Measurements from ENCODE around the gene ETFB.

- TF ChIP-seq MEF2A (IDR thresholded peaks at IDR 0.05; ENCODE audit: borderline replicate concordance, low read depth) (no peak), EZH2phosphoT487 (IDR thresholded peaks at IDR 0.05; ENCODE audit: borderline replicate concordance, low read depth) (no peak), POLR2AphosphoS5 (IDR thresholded peaks at IDR 0.05; ENCODE audit: low read depth, low read length) (no peak), MAX (IDR thresholded peaks at IDR 0.05; ENCODE audit: low read depth) (no peak), TAF1 (IDR thresholded peaks at IDR 0.05; ENCODE audit: borderline replicate concordance, low read depth, low read length) (no peak), NFIC (IDR thresholded peaks at IDR 0.05; ENCODE audit: borderline replicate concordance) (no peak), RXRA (IDR thresholded peaks at IDR 0.05; ENCODE audit: borderline replicate concordance, low read depth) (no peak), EP300 (IDR thresholded peaks at IDR 0.05; ENCODE audit: borderline replicate concordance in 1 of 2, low read depth in 1 of 2, low read length in 1 of 2) (no peak), FOXM1 (IDR thresholded peaks at IDR 0.05; ENCODE audit: low read depth) (no peak)
- TF ChIP-seq, protein P1, sequence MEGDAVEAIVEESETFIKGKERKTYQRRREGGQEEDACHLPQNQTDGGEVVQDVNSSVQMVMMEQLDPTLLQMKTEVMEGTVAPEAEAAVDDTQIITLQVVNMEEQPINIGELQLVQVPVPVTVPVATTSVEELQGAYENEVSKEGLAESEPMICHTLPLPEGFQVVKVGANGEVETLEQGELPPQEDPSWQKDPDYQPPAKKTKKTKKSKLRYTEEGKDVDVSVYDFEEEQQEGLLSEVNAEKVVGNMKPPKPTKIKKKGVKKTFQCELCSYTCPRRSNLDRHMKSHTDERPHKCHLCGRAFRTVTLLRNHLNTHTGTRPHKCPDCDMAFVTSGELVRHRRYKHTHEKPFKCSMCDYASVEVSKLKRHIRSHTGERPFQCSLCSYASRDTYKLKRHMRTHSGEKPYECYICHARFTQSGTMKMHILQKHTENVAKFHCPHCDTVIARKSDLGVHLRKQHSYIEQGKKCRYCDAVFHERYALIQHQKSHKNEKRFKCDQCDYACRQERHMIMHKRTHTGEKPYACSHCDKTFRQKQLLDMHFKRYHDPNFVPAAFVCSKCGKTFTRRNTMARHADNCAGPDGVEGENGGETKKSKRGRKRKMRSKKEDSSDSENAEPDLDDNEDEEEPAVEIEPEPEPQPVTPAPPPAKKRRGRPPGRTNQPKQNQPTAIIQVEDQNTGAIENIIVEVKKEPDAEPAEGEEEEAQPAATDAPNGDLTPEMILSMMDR (IDR thresholded peaks at IDR 0.05), result no peak
- TF ChIP-seq, protein P2, sequence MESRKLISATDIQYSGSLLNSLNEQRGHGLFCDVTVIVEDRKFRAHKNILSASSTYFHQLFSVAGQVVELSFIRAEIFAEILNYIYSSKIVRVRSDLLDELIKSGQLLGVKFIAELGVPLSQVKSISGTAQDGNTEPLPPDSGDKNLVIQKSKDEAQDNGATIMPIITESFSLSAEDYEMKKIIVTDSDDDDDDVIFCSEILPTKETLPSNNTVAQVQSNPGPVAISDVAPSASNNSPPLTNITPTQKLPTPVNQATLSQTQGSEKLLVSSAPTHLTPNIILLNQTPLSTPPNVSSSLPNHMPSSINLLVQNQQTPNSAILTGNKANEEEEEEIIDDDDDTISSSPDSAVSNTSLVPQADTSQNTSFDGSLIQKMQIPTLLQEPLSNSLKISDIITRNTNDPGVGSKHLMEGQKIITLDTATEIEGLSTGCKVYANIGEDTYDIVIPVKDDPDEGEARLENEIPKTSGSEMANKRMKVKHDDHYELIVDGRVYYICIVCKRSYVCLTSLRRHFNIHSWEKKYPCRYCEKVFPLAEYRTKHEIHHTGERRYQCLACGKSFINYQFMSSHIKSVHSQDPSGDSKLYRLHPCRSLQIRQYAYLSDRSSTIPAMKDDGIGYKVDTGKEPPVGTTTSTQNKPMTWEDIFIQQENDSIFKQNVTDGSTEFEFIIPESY (IDR thresholded peaks at IDR 0.05; ENCODE audit: borderline replicate concordance, low read depth), result no peak
These were observed 23.3 kb downstream of the ETFB start for GRCh38 chr19:51342631-51343569.
